Thoracic aorta (tissue), 2 donors: Measurements from ENCODE around the gene DSCAM. TPM values are rescaled to one million over a fixed set of nuclear protein-coding genes. Genes with fewer than 3 reads are reported as not detected.

Experiments
- ATAC-seq: fragments of 150-250 bp; one replicate; pipeline ENCODE4 v1.8.0; 2017; ENCODE audit warnings: low read depth; ENCODE audit not compliant: insufficient number of reproducible peaks, low FRiP score
- DNase-seq: peaks from one replicate; pipeline ENCODE4 v3.0.0-alpha.2; 2020; ENCODE audit warnings: low spot score
- H3K27ac ChIP-seq, 2 donors: fragments of 200-600 bp; sonication (generic); 1 replicate in 1 of 2; 2 replicates in 1 of 2; pipeline ENCODE4 v1.5.1; 2016; ENCODE audit warnings: mild to moderate bottlenecking in 2 of 2, moderate library complexity in 2 of 2
- H3K27me3 ChIP-seq: fragments of 200-600 bp; sonication (generic); replicated peaks from 2 replicates; pipeline ENCODE4 v1.6.0; 2016; ENCODE audit warnings: mild to moderate bottlenecking; ENCODE audit not compliant: insufficient read depth
- H3K36me3 ChIP-seq: fragments of 200-600 bp; sonication (generic); one replicate; pipeline ENCODE4 v1.5.1; 2016
- H3K4me1 ChIP-seq, 2 donors: fragments of 200-600 bp; sonication (generic); 1 replicate in 1 of 2; 2 replicates in 1 of 2; pipeline versions ENCODE4 v1.5.1 to v1.6.0; 2016; ENCODE audit warnings: low read depth in 2 of 2, mild to moderate bottlenecking in 1 of 2; ENCODE audit not compliant: control insufficient read depth in 1 of 2
- H3K4me3 ChIP-seq: fragments of 200-600 bp; sonication (generic); 2 replicates; pipeline ENCODE4 v1.5.1; 2016; ENCODE audit warnings: mild to moderate bottlenecking
- H3K9me3 ChIP-seq: fragments of 200-600 bp; sonication (generic); 2 replicates; pipeline ENCODE4 v1.5.1; 2016
- CTCF ChIP-seq: fragments of 200-600 bp; sonication (generic); IDR thresholded peaks from one replicate; pipeline ENCODE4 v1.5.1; 2019; ENCODE audit warnings: antibody characterized with exemption
- total RNA-seq, 2 donors: library from RNA; depleted of rRNA; stranded (reverse); fragments of >200 nt; gene quantifications; one replicate each; pipeline versions ENCODE4 v1.1.0 to v1.2.3, GENCODE V29; 2016

DSCAM gene
- total RNA-seq, 2 donors from 2014 or later, result not detected

DNA sequence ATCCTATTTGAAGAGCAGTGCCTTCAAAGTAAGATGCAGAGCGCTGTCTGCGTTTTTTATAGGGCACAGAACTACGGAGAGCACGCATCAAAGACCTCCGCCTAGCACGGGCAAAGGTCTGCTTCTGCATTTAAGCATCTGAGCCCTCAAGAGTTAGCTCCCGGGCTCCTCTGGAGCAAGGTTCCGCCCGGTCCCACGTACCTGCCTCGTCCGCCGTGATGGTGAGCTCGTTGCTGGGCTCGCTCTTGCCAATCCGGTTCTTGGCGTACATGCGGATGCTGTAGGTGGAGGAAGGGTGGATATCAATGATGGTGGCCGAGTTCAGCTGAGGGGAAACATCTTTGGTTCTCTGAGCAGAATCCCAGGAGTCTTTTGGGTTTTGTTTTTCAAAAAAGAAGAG, 668.2 kb downstream of the DSCAM start:
- H3K36me3 ChIP-seq, result no peaks in the 10 kb centered on the region
- DNase-seq (no peak), ATAC-seq (no peak)
- no peaks in the 10 kb centered on the region for H3K9me3 ChIP-seq
- TF ChIP-seq CTCF, result no peak
- no peaks in the 10 kb centered on the region for H3K4me1 ChIP-seq
- H3K27me3 ChIP-seq, result no peaks in the 10 kb centered on the region
- no peak overlapping the region for H3K4me3 ChIP-seq
- no peak overlapping the region for H3K27ac ChIP-seq

DNA sequence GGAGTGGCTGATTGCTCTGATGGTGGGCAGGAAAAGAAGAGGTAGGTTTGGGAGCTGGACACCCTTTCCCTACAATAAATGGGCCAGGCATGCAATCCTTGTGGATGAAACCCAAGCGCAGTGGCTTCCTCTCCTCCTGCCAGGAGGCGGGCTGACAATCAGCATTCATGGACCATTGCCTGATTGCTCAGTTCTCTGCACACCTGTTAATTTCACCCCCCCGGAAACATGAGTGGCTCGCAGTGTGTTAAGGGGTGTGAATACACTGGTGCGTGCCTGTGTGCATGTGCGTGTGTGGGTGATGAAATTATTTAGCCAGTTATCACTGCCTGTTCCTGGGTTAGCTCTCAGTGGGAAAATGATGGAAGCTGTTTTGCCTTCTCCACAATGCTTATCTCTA, 669.0 kb downstream of the DSCAM start:
- no peak for ATAC-seq

DNA sequence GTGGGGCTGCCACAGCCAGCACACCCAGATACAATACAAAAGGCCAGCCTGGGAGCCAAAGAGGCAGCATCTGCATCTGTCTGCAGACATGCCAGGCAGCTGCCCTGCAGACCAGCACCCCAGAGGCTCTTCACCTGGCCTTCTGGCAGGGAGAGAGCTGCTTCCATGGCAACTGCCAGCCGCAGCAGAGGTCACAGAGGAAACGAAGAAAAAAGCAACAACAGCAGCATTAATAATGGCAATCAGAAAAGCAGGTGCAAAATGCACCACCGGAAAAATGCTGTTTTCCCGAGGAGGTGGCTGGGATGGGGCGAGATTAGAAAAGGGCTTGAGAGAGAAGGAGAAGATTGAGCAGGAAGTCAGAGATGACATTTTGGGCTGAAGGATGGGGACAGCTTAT, 670.2 kb downstream of the DSCAM start:
- TF ChIP-seq CTCF, result no peak
- H3K36me3 ChIP-seq, result no peaks in the 10 kb centered on the region
- no peak overlapping the region for H3K27ac ChIP-seq
- no peaks in the 10 kb centered on the region for H3K27me3 ChIP-seq
- H3K4me1 ChIP-seq, result no peaks in the 10 kb centered on the region
- ATAC-seq (no peak), DNase-seq (no peak)
- no peaks in the 10 kb centered on the region for H3K9me3 ChIP-seq
- H3K4me3 ChIP-seq, result no peak overlapping the region

More for the DNA sequence above, 669.0 kb downstream of the DSCAM start:
- no peaks in the 10 kb centered on the region for H3K9me3 ChIP-seq
- H3K27ac ChIP-seq, result no peak overlapping the region
- no peak for TF ChIP-seq CTCF
- H3K4me3 ChIP-seq, result no peak overlapping the region
- no peaks in the 10 kb centered on the region for H3K4me1 ChIP-seq
- H3K36me3 ChIP-seq, result no peaks in the 10 kb centered on the region
- no peak for DNase-seq
- H3K27me3 ChIP-seq, result no peaks in the 10 kb centered on the region

- no peaks in the 10 kb centered on the region for H3K9me3 ChIP-seq
- TF ChIP-seq CTCF, result no peak
- no peak for DNase-seq
- H3K4me3 ChIP-seq, result no peak overlapping the region
- H3K36me3 ChIP-seq, result no peaks in the 10 kb centered on the region
- no peak for ATAC-seq
- H3K4me1 ChIP-seq, result no peaks in the 10 kb centered on the region
- no peaks in the 10 kb centered on the region for H3K27me3 ChIP-seq
- no peak overlapping the region for H3K27ac ChIP-seq
Measured at GRCh38 chr21:40173816-40174215, 673.1 kb downstream of the DSCAM start.

DNA sequence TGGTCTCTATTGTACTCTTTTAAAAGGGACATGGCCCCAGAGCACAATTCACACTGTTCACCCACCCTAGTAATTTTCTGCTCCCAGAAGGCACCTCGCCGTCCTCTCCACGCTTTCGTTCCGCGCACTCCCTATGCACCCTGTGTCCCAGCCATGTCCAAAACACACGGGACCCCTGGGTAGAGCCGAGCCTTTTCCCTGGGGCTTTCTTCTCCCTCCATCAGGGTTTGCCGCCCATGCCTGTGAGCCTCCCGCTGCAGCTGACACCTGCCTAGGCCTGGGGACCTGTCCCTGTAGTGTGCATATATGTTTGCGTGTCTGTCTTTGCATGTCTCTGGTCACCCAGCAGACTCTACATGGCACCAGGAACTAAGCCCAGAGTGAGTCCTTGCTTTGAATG, 677.0 kb downstream of the DSCAM start:
- Histone ChIP-seq H3K27me3 (no peaks in the 10 kb centered on the region), H3K9me3 (no peaks in the 10 kb centered on the region), H3K27ac (no peak overlapping the region), H3K4me1 (no peaks in the 10 kb centered on the region), H3K4me3 (no peak overlapping the region), H3K36me3 (no peaks in the 10 kb centered on the region)
- DNase-seq, result no peak
- no peak for ATAC-seq
- TF ChIP-seq CTCF, result no peak
